Upper lobe of left lung (tissue), 4 donors: Measurements from ENCODE around the gene SCGB3A2.

ENCODE experiments used
- EP300 ChIP-seq, 4 donors: sonication (generic); formaldehyde crosslinking; IDR thresholded peaks; one replicate each; pipeline ENCODE4 v1.5.1; 2017; ENCODE audit warnings: antibody characterized with exemption in 4 of 4, control low read depth in 2 of 4
- TF ChIP-seq, protein P1 (sequence below), 6 experiments: fragments of 450-650 bp in 4 of 6; fragments of 200-600 bp in 2 of 6; sonication (generic) in 2 of 6; IDR thresholded peaks; one replicate each; pipeline ENCODE4 v1.5.1; 2016 to 2019; ENCODE audit warnings: antibody characterized with exemption in 6 of 6

DNA sequence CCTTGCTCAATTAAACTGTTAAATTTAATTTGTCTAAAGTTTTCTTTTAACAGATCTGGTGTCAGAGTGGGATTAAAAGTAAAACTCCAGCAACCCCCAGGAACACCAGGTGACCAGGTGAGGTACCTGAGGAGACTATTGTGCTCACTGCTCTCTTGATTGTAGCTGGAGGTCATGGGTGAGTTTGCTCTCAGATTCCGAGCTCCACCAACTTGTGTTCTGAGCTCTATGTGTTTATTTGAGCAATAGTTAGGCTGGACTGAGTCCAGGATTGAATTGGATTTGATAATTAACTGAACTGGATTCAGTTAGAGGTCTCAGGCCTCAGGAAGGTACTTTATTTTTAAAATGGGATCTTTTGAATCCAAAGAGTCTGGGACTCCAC lies 17.9 kb upstream of the SCGB3A2 start:
- TF ChIP-seq EP300 (IDR thresholded peaks at IDR 0.05): no peak
- TF ChIP-seq, protein P1, sequence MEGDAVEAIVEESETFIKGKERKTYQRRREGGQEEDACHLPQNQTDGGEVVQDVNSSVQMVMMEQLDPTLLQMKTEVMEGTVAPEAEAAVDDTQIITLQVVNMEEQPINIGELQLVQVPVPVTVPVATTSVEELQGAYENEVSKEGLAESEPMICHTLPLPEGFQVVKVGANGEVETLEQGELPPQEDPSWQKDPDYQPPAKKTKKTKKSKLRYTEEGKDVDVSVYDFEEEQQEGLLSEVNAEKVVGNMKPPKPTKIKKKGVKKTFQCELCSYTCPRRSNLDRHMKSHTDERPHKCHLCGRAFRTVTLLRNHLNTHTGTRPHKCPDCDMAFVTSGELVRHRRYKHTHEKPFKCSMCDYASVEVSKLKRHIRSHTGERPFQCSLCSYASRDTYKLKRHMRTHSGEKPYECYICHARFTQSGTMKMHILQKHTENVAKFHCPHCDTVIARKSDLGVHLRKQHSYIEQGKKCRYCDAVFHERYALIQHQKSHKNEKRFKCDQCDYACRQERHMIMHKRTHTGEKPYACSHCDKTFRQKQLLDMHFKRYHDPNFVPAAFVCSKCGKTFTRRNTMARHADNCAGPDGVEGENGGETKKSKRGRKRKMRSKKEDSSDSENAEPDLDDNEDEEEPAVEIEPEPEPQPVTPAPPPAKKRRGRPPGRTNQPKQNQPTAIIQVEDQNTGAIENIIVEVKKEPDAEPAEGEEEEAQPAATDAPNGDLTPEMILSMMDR (IDR thresholded peaks at IDR 0.05): no peak
